Activated CD4-positive, alpha-beta T cell treated with anti-CD3 and anti-CD28 coated beads for 4 hours (primary cell): ENCODE measurements around the gene DDX28.

ENCODE experiments used
- DNase-seq, 2 donors: peaks; one replicate each; pipeline ENCODE4 v3.0.0-alpha.2; 2020

The DDX28 gene, protein sequence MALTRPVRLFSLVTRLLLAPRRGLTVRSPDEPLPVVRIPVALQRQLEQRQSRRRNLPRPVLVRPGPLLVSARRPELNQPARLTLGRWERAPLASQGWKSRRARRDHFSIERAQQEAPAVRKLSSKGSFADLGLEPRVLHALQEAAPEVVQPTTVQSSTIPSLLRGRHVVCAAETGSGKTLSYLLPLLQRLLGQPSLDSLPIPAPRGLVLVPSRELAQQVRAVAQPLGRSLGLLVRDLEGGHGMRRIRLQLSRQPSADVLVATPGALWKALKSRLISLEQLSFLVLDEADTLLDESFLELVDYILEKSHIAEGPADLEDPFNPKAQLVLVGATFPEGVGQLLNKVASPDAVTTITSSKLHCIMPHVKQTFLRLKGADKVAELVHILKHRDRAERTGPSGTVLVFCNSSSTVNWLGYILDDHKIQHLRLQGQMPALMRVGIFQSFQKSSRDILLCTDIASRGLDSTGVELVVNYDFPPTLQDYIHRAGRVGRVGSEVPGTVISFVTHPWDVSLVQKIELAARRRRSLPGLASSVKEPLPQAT

DNA sequence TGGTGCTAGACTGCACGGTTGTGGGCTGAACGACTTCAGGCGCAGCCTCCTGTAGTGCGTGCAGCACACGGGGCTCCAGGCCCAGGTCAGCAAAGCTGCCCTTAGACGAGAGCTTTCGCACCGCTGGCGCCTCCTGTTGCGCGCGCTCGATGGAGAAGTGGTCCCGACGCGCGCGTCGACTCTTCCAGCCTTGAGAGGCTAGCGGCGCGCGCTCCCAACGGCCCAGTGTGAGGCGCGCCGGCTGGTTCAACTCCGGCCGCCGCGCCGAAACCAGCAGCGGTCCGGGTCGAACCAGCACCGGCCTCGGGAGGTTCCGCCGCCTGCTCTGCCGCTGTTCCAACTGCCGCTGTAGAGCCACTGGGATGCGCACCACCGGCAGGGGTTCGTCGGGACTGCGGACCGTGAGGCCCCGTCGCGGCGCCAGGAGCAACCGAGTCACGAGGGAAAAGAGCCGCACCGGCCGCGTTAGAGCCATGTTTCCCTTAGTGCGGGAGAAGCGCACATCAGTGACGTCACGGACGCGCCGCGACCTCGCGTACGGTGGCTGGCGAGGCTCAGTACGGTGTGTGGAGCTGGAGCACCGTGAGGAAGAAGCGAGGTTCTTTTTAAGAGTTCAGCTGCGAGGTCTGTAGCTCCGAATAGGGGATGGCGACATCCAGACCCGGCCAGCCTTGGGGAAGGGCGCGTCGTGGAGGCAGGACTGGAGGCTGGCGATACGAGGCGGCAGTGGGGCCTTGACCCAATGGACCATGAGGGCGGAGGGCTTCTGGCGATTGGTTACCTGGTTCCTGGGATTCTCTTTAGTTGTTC is at the start of gene DDX28, which contains the start of gene DUS2:
Gene DDX28 (minus strand): TSS at position 505 of the 810 bp plus-strand sequence. CDS start 30 bp downstream, at position 475.
Gene DUS2 (plus strand): TSS at position 557 of the 810 bp plus-strand sequence. CDS start 14,740 bp downstream, outside the sequence.
- DNase-seq = peak; percentile 89 to 96

DNA sequence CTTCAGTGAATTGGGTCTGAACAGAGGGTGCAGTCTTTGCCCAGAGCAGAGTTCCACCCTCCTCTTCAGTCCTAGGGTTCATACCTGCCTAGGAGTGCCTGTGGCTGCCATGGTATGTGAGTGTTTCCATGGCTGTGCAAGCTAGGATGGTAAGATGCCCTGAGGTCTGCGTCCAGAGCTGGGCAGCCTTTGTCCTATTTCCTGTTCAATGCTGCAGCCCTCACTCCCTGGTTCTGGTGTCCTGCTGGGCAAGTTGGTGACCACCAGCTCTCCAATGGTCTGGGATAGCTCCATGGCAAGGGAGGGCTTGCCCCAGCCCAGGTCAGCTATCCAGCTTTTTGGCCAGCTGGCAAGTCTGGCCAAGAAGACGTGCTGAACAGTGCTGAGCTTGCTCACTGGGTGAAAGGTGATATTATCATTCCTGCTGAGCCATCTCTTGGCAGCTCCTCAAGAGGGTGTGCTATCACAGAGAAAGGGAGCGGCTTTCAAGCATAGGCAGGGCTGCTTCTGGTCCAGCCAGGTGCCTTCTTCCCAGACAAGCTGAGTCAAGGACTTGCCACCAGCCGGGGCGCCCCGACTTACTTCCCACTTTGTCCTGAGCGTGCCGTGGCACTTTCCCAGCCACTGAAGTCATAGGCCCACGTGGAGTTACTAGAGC is 49.1 kb upstream of the DDX28 start:
- DNase-seq = no peak

DNA sequence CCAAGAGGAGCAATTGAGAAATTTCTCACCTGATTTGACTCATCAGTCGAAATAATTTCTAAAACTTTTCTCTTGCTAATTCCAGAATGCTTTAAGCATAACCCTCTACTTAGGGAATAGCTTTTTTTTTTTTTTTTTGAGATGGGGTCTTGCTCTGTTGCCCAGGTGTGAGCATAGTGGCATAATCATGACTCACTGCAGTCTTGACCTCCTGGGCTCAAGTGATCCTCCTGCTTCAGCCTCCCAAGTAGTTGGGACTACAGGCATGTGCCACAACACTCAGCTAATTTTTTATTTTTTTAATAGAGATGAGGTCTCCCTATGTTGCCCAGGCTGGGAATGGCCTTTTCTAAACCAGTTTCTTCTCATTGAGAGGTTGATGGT is 48.5 kb upstream of the DDX28 start:
- no peak for DNase-seq

DNA sequence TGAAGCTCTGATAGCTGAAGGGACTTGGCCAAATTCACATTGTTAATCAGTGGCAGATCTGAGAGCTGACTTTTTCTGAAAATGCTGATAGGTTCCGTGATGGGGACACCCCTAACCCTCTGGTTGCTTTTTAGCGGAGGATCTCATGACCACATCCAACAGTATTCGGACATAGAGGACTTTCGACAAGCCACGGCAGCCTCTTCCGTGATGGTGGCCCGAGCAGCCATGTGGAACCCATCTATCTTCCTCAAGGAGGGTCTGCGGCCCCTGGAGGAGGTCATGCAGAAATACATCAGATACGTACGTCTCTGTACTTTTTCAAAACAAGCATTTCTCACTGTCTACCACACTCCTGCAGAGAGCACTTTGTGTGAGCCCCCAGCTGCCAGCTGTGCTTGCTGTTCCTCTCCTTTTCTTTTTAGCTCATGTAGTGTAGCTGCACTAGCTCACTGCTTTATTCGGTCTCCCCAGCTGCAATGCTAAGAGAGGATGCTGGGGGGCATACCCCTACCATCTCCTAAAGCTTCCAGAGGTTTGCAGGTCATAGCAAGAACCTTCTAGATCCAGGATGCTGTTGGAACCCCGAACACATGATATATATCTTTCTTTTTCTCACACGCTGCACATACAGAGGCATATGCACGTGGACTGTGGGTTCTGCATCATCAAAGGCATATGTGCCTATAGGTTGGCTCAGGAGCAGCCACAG is 47.9 kb upstream of the DDX28 start:
- DNase-seq = no peak

DNA sequence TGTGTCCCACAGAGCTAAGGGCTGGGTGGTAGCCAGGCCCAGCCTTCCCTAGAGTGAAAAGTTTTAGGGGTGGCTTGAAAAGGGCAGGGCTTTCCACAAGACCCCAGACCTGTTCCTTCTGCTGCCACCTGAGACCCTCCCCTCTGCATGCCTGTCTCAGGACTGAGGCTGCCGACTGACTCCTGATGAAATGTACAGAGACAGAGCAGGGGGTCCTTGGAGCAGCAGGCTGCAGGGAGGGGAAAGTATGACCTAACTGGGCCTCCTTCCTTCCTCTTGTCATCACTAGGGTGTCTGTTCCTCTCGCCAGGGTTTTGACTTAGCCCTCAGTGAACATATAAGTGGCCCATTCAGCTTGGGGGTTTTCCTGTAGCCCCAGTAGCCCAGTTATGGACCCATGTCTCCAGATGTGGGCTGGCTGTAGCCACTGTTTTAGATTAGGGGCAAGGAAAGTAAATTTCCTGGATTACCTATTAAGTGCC is 47.3 kb upstream of the DDX28 start:
- DNase-seq = no peak

DNA sequence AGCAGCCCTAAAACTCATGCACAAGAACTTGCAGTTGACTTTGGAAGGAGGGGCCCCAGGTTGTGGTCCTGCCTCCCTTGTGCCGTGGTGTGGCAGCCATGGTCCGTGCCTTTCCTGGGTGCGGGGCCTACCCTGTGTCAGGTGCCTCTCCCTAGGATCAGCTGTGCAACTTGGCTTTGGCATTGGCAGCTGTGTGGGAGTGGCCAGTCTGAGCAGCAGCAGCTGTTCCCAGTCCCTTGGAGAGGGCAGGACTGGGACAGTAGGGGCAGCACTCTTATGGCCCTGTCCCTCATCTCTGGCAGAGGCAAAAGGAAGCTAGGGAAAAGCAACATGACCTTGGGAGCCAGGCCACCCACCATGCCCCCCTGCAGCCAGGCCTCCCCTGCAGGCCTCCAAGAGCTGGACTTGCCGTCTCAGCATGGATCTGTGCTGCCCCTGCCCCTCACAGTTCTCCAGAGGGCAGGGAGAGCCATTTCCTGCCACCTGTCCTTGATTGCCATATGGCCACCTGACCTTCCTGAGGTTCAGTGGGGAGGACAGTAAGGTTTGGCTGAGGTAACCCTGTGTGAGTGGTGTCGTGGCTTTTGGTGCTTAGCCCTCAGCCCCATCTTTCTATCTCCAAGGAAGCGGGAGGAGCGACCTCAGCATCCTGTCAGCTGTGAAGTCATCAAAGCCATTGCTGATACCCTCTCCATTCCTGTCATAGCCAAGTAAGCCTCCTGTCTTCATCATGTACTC is 46.6 kb upstream of the DDX28 start:
- peak in 1 of 2 donors; percentile 35 for DNase-seq

DNA sequence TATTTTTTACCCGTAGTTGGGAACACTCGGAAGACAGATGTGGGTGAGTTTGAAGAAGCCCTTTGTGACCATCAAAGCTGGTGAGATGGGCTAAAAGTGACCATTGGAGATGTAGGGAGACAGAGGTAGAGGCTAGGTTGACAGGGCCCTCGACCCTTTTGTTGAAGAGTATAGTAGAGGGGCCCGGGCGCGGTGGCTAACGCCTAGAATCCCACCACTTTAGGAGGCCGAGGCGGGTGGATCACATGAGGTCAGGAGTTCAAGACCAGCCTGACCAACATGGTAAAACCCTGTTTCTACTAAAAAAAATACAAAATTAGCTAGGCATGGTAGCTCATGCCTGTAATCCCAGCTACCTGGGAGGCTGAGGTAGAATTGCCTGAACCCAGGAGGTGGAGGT is 45.9 kb upstream of the DDX28 start:
- DNase-seq = no peak

DNA sequence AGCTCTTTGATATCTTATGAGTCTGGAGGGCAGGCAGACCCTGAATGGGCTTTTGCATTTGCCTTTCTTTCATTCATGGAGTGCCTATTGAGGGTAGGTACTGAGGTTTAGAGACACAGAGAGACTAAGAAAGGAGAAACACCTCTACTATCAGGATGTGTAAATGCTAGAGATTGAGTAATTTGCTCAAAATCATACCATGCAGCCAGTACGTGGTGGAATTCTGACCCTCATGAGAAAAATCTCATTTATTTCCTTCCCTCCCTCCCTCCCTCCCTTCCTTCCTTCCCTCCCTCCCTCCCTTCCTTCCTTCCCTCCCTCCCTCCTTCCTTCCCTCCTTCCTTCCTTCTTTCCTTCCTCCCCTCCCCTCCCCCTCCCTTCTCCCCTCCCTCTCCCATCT is 43.7 kb upstream of the DDX28 start:
- no peak for DNase-seq

DNA sequence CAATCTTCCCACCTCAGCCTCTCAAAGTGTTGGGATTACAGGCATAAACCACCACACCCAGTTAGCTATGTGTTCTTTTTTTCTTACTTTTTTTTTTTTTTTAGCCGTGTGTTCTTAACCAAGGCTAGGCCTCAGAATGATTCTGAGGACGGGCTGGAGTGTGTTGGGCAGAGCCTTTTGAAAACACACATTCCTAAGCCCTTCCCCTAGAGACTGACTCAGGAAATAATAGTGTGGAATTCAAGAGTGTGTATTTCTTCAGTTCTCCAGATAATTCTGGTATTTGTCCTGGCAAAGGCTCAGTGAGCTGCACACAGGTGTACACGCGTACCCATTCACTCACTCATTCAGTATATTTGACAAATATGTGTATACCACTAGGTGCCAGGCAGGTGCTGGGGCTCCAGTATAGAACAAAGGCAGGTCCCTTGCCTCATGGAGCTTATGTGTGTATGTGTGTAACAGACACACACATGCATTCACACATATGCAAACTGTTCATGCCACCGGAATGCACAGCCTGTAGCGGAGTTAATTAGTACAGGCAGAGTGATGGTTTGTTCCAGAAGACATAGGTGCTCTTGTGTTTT is 42.8 kb upstream of the DDX28 start:
- no peak for DNase-seq

DNA sequence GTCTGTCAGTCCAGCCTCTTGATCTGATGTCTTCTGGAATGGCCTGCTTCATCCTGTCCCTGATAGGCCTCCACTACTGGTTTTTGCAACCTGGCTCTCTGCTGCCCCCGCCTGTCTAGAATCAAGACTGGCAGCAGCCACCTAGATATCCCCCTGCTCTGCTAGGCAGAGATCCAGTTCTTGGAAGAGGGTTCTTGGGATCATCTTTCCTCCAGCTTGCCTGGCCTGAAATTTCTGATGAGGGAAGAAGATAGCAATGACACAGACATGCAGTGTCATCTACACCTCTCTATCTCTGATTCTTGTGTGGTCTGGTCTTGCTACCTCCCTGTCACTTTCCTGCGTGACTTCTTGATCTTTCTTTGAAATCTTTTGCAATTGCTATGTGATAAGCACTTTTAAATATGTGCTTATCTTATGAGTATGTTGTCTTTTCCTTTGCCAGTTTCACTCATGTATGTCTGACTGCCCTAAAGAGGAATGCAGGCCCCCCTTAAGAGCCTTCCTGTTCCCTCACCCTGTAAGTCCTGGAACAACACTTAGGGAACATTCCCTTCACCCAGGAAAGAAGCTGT is 41.8 kb upstream of the DDX28 start:
- peak; percentile 66 to 76 for DNase-seq

DNA sequence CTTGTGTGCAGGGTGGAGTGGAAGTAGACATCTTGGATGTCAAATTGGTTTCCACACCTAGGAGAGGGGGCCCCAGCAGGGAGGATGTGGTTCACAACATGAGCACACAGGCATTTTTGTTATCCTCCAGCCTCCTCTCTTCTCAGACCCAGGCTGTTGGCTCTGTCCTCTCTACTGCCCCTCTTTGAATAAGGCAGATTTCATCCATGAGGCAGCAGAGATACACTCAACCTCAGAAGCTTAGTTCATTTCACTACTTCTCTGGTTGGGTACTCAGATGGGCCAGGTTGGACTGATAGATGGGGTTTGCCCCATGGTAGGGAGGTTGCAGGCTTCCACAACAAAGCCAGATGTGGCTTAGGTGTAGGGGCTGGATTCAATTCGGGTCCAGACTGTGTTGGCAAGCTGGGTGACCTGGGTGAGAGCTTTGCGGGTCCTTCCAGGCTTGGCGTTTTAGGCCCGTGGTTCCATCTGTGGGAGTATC is 39.9 kb upstream of the DDX28 start:
- no peak for DNase-seq

DNA sequence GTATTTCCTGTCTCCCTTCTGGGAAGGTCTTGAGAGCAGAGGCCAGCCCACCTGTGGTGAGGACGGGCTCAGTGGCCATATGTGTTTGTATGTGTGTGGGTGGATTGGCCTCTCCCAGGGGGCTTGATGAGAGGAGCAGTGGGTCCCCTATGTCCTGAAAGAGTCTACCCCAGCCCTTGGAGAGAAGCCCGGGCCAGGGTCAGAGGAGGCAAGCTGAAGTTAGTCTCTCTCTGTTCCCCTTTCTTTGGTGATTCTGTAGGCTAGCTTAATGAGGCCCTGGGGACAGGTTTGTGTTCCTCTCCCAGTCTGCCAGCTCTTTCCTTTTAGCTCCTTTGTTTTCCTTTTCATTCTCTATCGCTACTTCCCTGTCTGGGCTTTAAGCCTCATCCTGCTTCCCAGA is 38.4 kb upstream of the DDX28 start:
- DNase-seq = no peak

DNA sequence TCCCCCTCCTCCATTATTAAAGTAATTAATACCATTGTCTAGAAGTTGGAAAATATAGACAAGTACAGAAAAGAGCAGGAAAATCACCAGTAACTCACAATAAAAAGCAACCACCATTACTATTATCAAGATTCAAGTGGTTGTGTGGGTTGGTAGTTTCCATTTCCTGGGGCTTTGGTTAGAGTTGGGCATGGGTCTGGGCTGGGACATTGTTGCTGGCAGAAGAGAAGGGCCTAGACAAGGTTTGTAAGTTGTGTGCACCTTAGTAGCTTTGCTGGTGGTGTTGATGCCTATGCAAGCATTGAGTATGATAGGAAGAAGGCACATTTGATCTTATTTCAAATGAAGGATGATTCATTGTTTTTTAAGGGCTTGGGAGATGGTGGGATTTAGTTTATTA is 36.8 kb upstream of the DDX28 start:
- DNase-seq = no peak

DNA sequence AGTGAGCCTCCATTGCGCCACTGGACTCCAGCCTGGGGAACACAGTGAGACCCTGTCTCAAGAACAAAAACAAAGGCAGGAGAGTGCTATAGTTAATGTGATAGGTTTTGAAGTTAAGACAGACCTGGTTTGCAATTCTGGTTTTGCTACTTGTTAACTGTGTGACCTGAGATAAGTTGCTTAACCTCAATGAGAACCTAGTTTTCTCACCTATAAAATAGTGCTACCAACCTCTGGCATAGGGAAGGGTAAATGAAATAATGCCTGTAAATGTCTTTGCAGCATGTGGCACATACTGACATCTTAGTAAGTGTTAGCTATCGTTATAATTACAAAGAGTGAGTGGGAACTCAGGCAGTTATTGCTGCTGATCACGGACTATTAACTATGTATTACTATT is 32.4 kb upstream of the DDX28 start:
- DNase-seq = no peak

DNA sequence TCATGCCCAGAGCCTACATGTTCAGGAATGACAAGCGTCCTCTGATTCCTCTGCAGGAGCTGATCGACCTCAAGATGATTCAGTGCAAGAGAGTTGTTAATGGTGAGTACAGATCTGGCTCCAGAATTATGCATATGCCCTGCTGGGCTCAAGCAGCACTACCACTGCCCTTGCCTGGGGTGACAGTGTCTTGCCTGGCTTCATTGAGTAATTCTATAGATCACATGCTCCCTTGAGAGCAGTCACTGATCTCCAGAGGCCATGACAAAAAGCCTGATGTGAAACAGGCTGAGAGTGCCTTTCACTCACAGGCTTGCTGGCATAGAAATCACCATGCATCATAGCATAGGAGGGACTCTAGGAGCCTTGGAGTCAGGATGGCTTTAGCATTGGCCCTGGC is 26.4 kb upstream of the DDX28 start:
- no peak for DNase-seq

DNA sequence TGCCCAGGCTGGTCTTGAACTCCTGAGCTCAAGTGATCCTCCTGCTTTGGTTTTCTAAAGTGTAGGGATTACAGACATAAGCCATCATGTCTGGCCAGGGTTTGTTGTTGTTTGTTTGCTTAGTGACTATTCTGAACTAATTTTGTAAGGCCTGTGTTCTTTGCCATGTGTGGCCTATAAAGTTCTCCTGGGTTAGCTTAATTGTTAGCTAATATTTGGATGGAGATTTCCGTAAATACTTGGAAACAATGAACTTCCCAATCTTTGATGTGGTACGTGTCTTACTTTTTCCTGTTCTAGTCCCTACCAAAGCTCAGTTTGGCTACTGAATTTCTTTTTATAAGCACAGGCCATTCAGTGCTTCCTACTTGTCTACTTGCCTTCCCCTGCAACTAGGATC is 25.0 kb upstream of the DDX28 start:
- DNase-seq = no peak

DNA sequence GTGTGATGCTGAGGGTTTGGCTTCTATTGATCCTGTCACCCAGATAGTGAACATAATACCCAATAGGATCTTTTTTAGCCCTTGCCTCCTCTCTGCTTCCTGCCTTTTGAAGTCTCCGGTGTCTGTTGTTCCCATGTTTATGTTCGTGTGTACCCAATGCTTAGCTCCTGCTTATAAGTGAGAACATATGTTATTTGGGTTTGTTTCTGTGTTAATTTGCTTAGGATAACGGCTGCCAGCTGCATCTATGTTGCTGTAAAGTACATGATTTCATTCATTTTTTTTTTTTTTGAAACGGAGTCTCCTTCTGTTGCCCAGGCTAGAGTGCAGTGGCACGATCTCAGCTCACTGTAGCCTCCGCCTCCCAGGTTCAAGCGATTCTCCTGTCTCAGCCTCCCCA is 23.1 kb upstream of the DDX28 start:
- DNase-seq = no peak

DNA sequence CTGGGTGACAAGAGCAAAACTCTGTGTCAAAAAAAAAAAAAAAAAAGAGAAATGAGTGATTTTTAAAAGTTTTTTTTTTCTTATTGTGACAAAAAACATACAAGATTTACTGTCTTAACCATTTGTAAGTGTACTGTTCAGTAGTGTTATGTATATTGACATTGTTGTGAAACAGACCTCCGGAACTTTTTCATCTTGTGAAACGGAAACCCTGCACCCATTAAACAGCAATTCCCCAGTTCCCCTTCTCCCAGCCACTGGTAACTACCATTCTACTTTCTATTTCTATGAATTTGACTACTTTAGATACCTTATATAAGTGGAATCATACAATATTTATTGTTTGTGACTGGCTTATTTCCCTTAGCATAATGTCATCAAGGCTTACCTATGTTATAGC is 18.8 kb upstream of the DDX28 start:
- no peak for DNase-seq

DNA sequence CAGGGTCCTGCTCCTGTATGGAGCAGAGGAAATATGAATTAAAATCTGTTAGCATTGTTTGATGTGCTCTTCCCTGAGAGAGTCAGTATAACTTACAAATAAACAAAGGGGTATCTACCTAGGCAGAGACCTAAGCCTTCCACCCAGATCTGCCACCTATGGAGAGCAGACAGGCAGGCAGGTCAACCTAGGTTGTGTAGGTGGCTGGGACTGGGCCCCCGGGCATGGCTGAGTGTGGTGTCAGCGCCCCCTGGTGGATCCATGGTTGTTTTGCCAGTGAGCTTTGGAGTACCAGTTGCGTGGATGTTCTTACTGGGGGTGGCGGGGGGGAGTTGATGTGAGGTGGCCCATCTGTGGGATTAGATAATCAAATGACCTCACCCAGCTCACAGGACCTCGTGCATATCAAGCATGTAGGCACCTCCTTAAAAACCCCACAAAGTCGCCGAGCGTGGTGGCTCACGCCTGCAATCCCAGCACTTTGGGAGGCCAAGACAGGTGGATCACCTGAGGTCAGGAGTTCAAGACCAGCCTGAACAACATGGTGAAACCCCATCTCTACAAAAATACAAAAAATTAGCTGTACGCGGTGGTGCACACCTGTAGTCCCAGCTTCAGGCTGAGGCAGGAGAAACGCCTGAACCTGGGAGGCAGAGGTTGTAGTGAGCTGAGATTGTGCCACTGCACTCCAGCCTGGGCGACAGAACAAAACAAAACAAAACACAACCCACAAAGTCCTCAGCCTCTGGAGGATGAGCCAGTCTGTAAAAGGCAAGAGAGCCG is 17.7 kb upstream of the DDX28 start:
- peak; percentile 87 to 91 for DNase-seq
